GM12874 (cell line): ENCODE measurements around the gene PACSIN2.

ENCODE experiments used
- CTCF ChIP-seq: IDR thresholded peaks from 2 replicates; pipeline ENCODE4 v1.5.1; 2011; ENCODE audit warnings: low read depth, mild to moderate bottlenecking, control low read depth, low read length, moderate library complexity; ENCODE audit not compliant: insufficient read depth

The PACSIN2 gene

GRCh38 chr22:43014869-43015676 is at the start of gene PACSIN2:
Gene PACSIN2 (minus strand): TSS chr22:43015149. CDS start chr22:42912080, 103,069 bp downstream.
- TF ChIP-seq CTCF = no peak

GRCh38 chr22:43060183-43060582 is 45.2 kb upstream of the PACSIN2 start:
- TF ChIP-seq CTCF = peak; percentile 81

- TF ChIP-seq CTCF = no peak
Observed at GRCh38 chr22:43057641-43058040, 42.7 kb upstream of the PACSIN2 start.

- peak; percentile 17; the same call in 1 of the 2 replicates for TF ChIP-seq CTCF
Observed at GRCh38 chr22:43053176-43053575, 38.2 kb upstream of the PACSIN2 start.

GRCh38 chr22:43050995-43051394 is 36.0 kb upstream of the PACSIN2 start:
- no peak for TF ChIP-seq CTCF

GRCh38 chr22:43047605-43048004 is 32.7 kb upstream of the PACSIN2 start:
- TF ChIP-seq CTCF = no peak

GRCh38 chr22:43044290-43044712 is 29.4 kb upstream of the PACSIN2 start:
- no peak for TF ChIP-seq CTCF
